GM23248 (cell line): Measurements from ENCODE around the gene CRACDL.

Source experiments
- EZH2 ChIP-seq: fragments of 200-600 bp; sonication (generic); IDR thresholded peaks from 2 replicates; pipeline ENCODE4 v1.6.1; 2018; ENCODE audit warnings: antibody characterized with exemption, mild to moderate bottlenecking; ENCODE audit not compliant: insufficient read depth, poor library complexity, severe bottlenecking
- EZH2phosphoT487 ChIP-seq: fragments of 200-600 bp; sonication (generic); IDR thresholded peaks from 2 replicates; pipeline ENCODE4 v1.6.1; 2018; ENCODE audit warnings: antibody characterized with exemption, moderate library complexity, mild to moderate bottlenecking, low read depth; ENCODE audit not compliant: insufficient read depth

GRCh38 chr2:98849113-98849512 is 86.9 kb downstream of the CRACDL start:
- no peak for TF ChIP-seq EZH2
- no peak for TF ChIP-seq EZH2phosphoT487
